Measurements from ENCODE around the gene ARHGEF25.
"Not testable (repeated sequence)": the region's sequence is repeated elsewhere in the genome, so short reads cannot be mapped to it uniquely, and the experiment has no call there.

Gene ARHGEF25

DNA sequence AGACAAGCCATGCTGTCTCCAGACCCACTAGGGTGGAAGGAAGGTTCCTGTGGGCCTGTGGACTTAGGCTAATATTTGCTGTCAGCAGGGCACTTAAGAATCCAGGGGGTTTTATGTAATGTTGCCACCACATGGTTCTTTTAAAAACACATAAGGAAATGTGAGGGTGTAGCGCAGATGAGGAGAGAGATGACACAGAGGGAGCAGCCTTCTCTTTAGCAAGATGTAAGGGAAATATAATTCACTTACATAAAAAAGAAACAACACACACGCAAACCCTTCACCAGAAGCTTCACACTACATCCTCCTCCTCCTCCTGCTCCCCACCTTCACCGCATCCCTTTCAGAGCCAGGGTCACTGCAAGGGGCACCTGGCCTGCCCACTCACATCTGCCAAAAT is 25.1 kb upstream of the ARHGEF25 start:
- Histone ChIP-seq H3K4me3 (no peak overlapping the region), H3K27ac (no peak overlapping the region)
- DNase-seq (ENCODE audit: low spot score), result no peak
- TF ChIP-seq, protein P1, sequence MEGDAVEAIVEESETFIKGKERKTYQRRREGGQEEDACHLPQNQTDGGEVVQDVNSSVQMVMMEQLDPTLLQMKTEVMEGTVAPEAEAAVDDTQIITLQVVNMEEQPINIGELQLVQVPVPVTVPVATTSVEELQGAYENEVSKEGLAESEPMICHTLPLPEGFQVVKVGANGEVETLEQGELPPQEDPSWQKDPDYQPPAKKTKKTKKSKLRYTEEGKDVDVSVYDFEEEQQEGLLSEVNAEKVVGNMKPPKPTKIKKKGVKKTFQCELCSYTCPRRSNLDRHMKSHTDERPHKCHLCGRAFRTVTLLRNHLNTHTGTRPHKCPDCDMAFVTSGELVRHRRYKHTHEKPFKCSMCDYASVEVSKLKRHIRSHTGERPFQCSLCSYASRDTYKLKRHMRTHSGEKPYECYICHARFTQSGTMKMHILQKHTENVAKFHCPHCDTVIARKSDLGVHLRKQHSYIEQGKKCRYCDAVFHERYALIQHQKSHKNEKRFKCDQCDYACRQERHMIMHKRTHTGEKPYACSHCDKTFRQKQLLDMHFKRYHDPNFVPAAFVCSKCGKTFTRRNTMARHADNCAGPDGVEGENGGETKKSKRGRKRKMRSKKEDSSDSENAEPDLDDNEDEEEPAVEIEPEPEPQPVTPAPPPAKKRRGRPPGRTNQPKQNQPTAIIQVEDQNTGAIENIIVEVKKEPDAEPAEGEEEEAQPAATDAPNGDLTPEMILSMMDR (IDR thresholded peaks at IDR 0.05), result no peak

DNA sequence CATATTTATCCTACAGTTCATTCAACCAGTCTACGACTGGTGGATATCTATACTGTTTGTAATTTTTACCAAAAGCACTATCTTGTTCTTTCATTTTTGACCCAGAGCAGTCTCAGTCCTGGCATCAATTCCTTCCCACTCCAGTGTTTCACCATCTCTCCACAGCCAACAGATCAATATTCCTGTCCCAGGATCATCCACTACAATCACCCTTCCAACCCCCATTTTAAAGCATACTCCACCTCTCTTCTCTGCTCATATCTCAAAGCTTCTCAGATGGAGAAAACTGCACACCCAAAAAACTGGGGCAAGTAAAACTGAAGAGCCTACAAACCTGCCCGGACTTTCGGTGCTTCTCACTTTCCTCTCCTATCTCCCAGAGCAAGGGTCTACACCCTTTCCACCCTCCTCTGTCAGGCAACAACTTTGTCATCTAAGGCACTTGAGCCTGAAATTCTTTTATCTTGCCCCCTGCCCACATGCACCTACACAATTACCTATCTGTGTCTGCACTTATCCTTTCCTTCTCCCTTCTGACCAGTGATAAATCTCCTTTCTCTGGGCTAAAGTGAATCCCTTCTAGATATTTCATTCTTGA is 24.3 kb upstream of the ARHGEF25 start:
- no peak overlapping the region for H3K4me3 ChIP-seq
- TF ChIP-seq, protein P1 (IDR thresholded peaks at IDR 0.05), result no peak
- no peak overlapping the region for H3K27ac ChIP-seq
- DNase-seq (ENCODE audit: low spot score), result no peak

DNA sequence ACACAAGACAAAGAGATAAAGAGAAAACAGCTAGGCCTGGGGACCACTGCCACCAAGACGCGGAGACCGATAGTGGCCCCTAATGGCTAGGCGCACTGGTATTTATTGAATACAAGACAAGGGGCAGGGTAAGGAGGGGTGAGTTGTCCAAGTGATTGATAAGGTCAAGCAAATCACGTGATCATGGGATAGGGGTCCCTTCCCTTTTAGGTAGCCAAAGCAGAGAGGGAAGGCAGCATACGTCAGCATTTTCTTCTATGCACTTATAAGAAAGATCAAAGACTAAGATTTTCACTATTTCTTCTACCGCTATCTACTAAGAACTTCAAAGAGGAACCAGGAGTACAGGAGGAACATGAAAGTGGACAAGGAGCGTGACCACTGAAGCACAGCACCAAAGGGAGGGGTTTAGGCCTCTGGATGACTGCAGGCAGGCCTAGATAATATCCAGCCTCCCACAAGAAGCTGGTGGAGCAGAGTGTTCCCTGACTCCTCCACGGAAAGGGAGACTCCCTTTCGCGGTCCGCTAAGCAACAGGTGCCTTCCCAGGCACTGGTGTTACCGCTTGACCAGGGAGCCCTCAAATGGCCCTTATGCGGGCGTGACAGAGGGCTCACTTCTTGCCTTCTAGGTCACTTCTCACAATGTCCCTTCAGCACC is 22.2 kb upstream of the ARHGEF25 start:
- H3K27ac ChIP-seq; DNase-seq (ENCODE audit: low spot score); H3K4me3 ChIP-seq: not testable (repeated sequence)

DNA sequence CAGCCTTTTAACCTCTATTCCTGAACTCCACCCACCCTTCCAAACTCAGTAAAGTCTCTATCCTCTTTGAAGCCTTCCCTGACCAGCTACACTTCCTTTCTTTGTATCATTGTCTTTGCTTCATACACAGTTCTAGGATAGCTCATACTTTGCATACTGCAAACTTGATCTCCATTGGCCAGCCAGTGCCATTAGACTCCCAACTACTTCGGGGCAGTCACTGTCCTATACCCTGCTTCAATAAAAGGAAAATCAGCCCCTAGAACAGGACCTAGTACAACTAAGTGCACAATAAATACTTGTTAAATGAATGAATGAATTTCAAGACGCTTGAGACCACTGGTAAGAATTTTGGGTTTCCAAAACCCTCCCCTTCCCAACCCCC is 20.8 kb upstream of the ARHGEF25 start:
- TF ChIP-seq, protein P1 (IDR thresholded peaks at IDR 0.05), result no peak
- no peak for DNase-seq (ENCODE audit: low spot score)
- Histone ChIP-seq H3K4me3 (peak overlapping the region; percentile 74), H3K27ac (peak overlapping the region; percentile 77)

DNA sequence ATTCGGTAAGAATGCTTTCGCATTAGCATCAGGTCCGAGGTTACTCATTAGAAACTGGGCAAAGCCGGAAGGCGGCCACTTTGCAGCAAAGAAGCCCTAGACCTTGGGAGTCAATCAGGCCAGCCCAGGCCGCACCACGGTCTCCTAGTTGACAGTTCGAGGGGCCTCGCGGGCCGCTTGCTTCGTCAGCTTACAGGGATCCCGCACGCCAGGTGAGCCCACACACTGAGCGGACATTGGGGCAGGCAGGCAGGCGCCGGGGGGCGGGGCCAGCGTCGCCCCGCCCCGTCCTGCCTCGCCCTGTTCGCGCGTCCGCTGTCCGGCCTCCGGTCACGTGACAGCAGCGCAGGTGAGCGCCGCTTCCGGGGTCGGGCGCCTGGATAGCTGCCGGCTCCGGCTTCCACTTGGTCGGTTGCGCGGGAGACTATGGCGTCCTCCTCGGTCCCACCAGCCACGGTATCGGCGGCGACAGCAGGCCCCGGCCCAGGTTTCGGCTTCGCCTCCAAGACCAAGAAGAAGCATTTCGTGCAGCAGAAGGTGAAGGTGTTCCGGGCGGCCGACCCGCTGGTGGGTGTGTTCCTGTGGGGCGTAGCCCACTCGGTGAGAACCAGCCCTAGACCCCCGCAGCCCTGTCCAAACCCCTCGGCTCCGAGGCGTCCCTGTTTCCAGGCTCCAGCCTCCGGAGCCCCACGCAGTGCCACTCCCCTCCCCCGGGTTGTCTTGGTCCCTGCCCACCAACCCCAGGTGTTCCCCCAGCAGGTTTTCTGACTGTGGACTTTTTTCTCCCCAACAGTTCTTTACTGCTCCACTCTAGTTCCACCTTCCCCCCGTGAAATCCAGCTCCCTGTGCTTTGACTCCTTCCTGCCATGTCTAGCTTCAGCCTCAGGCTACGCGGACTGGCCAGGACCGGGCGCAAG is 20.1 kb upstream of the ARHGEF25 start, which contains the start of gene PIP4K2C:
Gene PIP4K2C (plus strand): TSS at position 329 of the 918 bp plus-strand sequence. CDS start 98 bp downstream, at position 427.
- peak; percentile 86 for DNase-seq (ENCODE audit: low spot score)
- Histone ChIP-seq H3K27ac (peak within 1 kb of the TSS; percentile 77), H3K4me3 (peak within 1 kb of the TSS; percentile 74)
- TF ChIP-seq, protein P1 (IDR thresholded peaks at IDR 0.05), result no peak

DNA sequence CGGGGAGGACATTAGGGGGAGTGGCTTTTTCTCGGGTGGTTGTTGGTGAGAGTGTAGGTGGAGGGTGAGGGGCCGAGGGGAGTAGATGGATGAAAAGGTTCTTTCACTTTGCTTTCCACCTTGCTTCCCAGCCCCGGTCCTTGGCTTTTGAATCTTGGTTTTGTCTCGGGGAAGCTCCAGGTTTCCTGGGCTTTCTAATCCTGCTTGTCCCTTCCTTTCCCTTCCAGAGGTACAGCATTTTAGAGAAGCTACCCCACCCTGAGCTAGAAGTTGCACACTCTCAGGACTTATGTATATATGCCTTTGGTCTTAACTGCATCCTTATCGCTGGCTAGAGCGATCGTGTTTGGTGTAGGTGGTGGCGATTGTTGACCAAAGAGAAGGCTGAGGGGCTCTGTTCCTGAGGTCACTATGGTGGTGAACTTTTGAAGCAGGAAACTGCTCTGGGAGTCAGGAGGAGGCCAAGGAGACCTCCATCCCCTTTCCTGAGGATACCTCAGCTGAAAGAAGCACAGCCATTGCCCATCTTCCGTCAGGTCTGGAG is 19.4 kb upstream of the ARHGEF25 start:
- peak overlapping the region in 1 of 2 donors; percentile 77 for H3K27ac ChIP-seq
- peak overlapping the region; percentile 74 for H3K4me3 ChIP-seq
- TF ChIP-seq, protein P1 (IDR thresholded peaks at IDR 0.05), result no peak
- no peak for DNase-seq (ENCODE audit: low spot score)

DNA sequence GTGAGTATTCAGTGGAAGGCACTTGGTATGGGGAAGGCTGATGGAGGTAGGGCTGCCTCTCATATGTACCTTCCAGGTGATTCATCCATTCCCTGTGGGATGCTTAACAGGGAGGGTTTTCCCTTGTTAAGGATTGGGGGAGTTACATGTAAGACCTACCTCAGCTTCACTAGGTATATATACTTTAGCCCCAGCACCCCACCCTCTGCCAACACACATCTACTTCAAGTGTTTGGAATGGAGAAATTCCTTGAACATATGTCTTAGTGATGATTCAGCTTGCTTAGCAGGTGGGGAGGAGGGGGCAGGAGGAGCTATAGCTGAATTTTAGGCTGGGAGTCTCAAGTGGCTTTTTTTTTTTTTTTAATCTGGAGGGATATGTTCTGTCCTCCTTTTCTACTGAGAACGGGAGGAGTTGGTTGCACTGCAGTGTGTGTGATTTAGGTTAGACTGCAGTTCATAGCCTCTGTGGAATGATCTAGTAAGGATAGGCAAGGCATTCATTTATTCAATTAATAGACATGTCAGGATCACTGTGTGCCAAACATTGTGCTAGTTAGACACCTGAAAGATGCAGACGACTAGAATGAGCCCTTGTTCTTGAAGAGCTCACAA is 18.6 kb upstream of the ARHGEF25 start:
- no peak for DNase-seq (ENCODE audit: low spot score)
- peak overlapping the region; percentile 74 for H3K4me3 ChIP-seq
- no peak overlapping the region for H3K27ac ChIP-seq
- TF ChIP-seq, protein P1 (IDR thresholded peaks at IDR 0.05), result no peak

All from coronary artery (tissue), 2 donors.